ENCODE data around the gene AP4S1.

The AP4S1 gene

DNA sequence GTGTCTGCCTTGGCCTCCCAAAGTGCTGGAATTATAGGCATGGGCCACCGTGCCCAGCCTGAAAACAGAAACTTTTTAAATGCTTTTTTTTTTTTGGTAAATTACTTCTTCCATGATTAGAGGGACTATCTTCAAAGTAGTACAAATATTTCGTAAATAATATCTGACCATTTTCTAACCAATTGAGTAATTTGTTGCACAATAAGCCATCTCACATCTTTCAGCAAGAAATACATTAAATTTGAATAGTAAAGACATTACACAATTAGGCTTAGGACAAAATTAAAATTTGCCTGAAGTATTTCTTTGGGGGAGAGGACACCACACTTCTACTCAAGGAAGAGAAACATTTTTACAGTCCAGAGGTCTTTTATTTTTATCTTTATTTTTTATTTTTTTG lies 85.4 kb downstream of the AP4S1 start:
- no peak for TF ChIP-seq ZFX (IDR thresholded peaks at IDR 0.05; ENCODE audit: borderline replicate concordance)
- TF ChIP-seq, protein P1, sequence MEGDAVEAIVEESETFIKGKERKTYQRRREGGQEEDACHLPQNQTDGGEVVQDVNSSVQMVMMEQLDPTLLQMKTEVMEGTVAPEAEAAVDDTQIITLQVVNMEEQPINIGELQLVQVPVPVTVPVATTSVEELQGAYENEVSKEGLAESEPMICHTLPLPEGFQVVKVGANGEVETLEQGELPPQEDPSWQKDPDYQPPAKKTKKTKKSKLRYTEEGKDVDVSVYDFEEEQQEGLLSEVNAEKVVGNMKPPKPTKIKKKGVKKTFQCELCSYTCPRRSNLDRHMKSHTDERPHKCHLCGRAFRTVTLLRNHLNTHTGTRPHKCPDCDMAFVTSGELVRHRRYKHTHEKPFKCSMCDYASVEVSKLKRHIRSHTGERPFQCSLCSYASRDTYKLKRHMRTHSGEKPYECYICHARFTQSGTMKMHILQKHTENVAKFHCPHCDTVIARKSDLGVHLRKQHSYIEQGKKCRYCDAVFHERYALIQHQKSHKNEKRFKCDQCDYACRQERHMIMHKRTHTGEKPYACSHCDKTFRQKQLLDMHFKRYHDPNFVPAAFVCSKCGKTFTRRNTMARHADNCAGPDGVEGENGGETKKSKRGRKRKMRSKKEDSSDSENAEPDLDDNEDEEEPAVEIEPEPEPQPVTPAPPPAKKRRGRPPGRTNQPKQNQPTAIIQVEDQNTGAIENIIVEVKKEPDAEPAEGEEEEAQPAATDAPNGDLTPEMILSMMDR (IDR thresholded peaks at IDR 0.05): no peak
- no peak overlapping the region for H3K27ac ChIP-seq

DNA sequence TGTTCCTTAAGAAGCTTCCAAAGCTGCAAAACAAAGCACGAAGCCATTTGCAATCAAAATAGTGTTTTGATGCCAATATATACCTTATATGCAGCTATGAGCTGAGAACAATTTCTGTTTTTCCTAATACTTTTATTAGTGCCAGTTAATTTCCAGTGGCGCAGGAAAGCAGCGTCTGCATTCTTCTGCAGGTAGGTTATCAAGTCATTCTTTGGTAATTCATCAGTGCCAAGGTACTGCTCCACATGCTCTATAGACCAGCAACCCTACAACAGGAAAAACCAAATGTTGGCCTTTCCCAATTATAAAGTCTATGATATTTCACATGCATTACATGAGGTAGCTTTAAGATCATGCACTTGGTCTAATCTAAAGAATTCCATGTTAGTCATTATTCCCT lies 88.3 kb downstream of the AP4S1 start:
- TF ChIP-seq, protein P1 (IDR thresholded peaks at IDR 0.05): no peak
- TF ChIP-seq ZFX (IDR thresholded peaks at IDR 0.05; ENCODE audit: borderline replicate concordance): no peak

GRCh38 chr14:31118892-31119291 lies 93.4 kb downstream of the AP4S1 start:
- H3K27ac ChIP-seq: no peak overlapping the region
- TF ChIP-seq, protein P1 (IDR thresholded peaks at IDR 0.05): no peak
- no peak for TF ChIP-seq ZFX (IDR thresholded peaks at IDR 0.05; ENCODE audit: borderline replicate concordance)

More for the DNA sequence above, 88.3 kb downstream of the AP4S1 start:
- no peak overlapping the region for H3K27ac ChIP-seq

- H3K27ac ChIP-seq: no peak overlapping the region
- TF ChIP-seq, protein P1 (IDR thresholded peaks at IDR 0.05): no peak
- TF ChIP-seq ZFX (IDR thresholded peaks at IDR 0.05; ENCODE audit: borderline replicate concordance): no peak
These were observed 96.7 kb downstream of the AP4S1 start for GRCh38 chr14:31122098-31122611.

- H3K27ac ChIP-seq: no peak overlapping the region
- TF ChIP-seq, protein P1 (IDR thresholded peaks at IDR 0.05): no peak
- no peak for TF ChIP-seq ZFX (IDR thresholded peaks at IDR 0.05; ENCODE audit: borderline replicate concordance)
These were observed 97.5 kb downstream of the AP4S1 start for GRCh38 chr14:31122921-31123320.

- H3K27ac ChIP-seq: no peak overlapping the region
- no peak for TF ChIP-seq ZFX (IDR thresholded peaks at IDR 0.05; ENCODE audit: borderline replicate concordance)
These were observed 98.7 kb downstream of the AP4S1 start for GRCh38 chr14:31124197-31124596.

DNA sequence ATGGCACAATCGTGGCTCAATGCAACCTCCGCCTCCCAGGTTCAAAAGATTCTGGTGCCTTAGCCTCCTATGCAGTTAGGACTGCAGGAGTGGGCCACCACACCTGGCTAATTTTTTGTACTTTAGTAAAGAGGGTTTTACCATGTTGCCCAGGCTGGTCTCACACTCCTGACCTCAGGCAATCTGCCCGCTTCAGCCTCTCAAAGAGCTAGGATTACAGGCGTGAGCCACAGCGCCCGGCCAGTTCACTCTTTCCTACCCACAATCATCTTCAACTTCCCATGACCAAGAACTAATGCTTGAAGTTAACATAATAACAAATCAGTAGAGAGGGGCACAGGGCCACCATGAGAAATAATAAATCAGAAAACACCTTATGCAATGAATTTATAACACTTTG lies 99.8 kb downstream of the AP4S1 start:
- H3K27ac ChIP-seq: no peak overlapping the region

More for the DNA sequence above, 99.8 kb downstream of the AP4S1 start:
- TF ChIP-seq, protein P1 (IDR thresholded peaks at IDR 0.05): no peak
- no peak for TF ChIP-seq ZFX (IDR thresholded peaks at IDR 0.05; ENCODE audit: borderline replicate concordance)

All from 22Rv1 (cell line).